ES-I3 (cell line): ENCODE measurements around the gene GSTM1.

ENCODE experiments used
- H3K36me3 ChIP-seq: 2 replicates; pipeline ENCODE4 v1.6.1; 2013; ENCODE audit warnings: mild to moderate bottlenecking, low read length, control low read depth, moderate library complexity; ENCODE audit not compliant: insufficient read depth
- H3K4me1 ChIP-seq: 2 replicates; pipeline ENCODE4 v1.6.1; 2013; ENCODE audit warnings: mild to moderate bottlenecking, control low read depth, low read length; ENCODE audit not compliant: insufficient read depth
- H3K9ac ChIP-seq: 2 replicates; pipeline ENCODE4 v1.6.1; 2013; ENCODE audit warnings: low read depth, mild to moderate bottlenecking, low read length, moderate library complexity
- H3K9me3 ChIP-seq: 2 replicates; pipeline ENCODE4 v1.6.1; 2013; ENCODE audit warnings: mild to moderate bottlenecking, low read length, moderate library complexity; ENCODE audit not compliant: control insufficient read depth, insufficient read depth

GSTM1 gene

DNA sequence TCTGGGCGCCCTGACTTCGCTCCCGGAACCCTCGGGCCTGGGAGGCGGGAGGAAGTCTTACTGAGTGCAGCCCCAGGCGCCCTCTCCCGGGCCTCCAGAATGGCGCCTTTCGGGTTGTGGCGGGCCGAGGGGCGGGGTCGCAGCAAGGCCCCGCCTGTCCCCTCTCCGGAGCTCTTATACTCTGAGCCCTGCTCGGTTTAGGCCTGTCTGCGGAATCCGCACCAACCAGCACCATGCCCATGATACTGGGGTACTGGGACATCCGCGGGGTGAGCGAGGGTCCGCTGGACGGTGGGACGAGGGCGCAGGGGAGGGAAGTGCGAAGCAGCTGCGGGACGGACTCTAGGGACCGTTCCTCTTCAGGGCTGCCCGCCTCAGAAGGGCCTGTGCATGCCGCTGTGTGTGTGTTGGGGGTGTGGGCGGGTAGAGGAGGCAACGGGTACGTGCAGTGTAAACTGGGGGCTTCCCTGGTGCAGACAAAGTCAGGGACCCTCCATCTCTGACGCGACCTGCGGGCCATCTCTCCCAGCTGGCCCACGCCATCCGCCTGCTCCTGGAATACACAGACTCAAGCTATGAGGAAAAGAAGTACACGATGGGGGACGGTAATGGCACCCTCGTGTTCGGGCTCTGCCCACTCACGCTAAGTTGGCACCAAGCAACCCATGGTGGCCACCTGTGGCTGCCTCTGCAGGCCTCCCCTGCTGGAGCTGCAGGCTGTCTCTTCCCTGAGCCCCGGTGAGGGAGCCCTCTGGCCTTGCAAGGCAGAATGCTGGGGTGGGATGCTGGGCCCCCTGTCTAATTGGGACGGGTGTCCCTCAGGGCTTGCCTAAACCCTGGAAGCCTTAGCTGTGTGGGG, at the start of gene GSTM1:
TSS of gene GSTM1 (plus strand) at position 177 of the 859 bp plus-strand sequence. CDS start at position 234, 57 bp downstream.
- Histone ChIP-seq H3K9me3 (no peaks in the 10 kb centered on the region), H3K4me1 (no peaks in the 10 kb centered on the region), H3K36me3 (no peaks in the 10 kb centered on the region), H3K9ac (peak within 1 kb of the TSS; percentile 49; the same call in 1 of the 2 replicates)

DNA sequence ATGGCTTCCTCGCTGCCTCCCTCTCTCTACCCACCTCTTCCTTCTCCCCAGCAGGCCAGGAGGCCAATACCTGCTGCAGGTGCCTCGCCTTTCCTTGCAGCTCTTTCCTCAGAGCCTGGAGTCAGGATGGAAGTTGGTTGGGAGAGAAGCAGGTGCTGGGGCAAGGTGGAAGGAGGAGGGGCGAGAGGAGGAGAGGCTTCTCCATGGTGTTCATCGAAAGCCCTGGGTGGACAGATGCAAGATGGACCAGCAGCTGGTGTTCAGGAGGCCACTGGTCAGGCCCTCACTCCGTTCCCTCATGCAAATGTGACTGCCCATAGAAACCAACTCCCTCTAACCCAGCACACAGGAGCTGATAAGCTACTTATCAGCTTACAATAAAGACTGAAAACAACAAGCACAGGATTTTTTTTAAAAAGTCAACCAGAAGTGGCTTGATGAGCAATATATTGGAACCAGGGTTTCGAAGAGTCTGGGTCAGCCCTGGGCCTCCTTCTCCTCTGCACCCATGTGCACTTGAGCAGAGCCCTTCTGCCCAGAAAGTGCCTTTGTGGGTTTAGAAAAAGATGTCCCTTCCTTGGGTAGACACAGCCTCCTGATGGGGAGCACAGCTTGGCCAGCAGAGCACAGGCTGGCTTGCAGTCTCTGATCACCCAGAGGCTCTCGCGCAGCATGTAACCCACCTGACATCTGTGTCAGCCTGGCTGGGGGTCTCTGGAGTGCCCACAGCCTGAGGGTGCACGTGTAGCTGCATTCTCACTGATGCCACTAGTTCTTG, 48.4 kb upstream of the GSTM1 start:
- peaks cover 18% of the 10 kb centered on the region for H3K4me1 ChIP-seq
- no peaks in the 10 kb centered on the region for H3K9me3 ChIP-seq
- no peaks in the 10 kb centered on the region for H3K36me3 ChIP-seq
- H3K9ac ChIP-seq: no peak overlapping the region

DNA sequence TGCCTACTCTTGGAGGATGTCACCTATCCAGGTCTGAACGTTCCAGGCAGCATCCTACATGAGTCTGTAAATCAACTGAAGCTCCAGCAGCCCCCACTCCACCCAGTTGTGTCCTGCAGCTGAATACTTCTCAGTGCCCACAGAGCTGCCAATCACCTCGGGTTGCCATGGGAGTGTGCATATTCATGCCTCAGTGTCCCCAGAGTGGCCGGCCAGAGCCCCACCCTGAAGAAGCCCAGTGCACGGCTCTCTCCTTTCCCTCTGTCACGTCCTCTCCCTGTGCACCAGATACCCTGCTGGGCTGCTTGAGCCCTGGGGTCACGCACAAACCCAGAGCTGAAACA, 47.8 kb upstream of the GSTM1 start:
- H3K4me1 ChIP-seq: peaks cover 18% of the 10 kb centered on the region
- no peaks in the 10 kb centered on the region for H3K36me3 ChIP-seq
- no peaks in the 10 kb centered on the region for H3K9me3 ChIP-seq
- H3K9ac ChIP-seq: no peak overlapping the region

DNA sequence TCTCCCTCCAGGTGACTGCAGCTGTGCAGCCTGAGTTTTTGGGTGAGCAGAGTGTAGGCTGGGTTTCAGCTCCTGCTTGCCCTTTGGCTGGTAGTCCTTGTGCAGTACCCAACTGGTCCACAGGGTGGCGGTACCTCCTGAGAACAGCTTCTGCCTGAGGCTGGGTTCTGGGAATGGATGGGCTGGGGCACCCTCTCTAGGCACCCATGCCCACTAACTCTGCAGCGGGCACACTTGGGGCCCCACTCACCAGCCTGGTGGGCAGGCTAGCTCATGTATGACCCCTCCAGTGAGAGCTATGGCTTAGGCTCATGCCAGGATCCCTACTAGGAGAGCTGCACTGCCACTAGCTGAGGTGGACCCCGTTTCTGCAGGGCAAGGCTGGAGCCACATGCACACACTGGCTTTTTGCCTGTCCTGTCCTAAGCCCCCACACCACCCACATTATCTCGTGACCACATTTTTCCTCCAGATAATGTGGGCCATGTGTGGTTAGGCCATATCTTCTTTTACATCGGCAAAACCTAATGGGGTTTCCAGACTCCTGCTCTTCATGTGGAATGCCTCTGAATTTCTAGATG, 47.2 kb upstream of the GSTM1 start:
- Histone ChIP-seq H3K36me3 (no peaks in the 10 kb centered on the region), H3K4me1 (peaks cover 13% of the 10 kb centered on the region), H3K9ac (no peak overlapping the region), H3K9me3 (no peaks in the 10 kb centered on the region)

DNA sequence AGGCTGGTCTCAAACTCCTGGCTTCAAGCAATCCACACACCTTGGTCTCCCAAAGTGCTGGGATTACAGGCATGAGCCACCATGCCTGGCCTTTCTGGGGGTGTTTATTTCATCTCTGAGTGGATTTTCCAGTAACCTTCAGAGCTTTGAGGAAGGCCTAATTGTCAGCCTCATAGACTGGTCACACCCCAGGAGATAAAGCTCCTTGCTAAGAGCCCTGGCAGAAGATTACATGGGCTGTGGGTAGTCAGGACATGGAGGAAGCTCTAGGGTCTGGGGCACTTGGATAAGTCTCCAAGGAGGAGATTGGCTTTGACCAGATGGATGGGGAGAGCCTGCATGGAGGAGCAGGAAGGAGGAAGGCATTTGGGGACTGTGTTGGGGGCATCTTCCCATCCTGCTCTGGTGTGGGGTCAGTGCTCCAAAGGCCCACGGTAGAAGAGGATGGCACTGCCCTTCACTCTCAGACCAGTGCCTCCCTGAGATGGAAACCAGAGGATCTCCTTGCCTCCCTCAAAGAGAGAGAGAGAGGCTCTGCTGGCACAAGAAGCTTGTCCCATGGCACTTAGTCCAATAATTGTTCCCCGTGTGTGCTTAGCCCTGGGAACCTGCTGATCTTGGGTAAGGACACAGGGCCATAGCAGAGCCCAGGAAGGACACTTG, 46.4 kb upstream of the GSTM1 start:
- Histone ChIP-seq H3K4me1 (peaks cover 5% of the 10 kb centered on the region; the same call in 1 of the 2 replicates), H3K9me3 (no peaks in the 10 kb centered on the region), H3K36me3 (no peaks in the 10 kb centered on the region), H3K9ac (no peak overlapping the region)

DNA sequence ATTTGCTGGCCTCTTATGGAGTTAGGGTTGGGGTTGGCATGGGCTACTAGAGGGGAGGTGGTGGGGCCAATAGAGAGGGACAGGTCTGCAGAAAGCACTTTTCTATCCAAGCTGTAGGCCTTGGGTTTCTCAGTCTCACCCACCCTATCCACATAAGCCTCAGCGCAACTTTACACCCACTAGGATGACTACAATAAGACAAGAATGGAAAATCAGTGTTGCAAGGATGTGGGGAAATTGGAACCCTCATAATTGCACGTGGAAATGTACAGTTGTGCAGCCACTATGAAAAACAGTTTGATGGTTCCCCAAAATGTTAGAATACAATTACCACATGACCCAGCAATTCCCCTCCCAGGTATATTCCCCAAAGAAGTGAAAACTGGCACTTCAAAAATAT, 45.8 kb upstream of the GSTM1 start:
- Histone ChIP-seq H3K4me1 (no peaks in the 10 kb centered on the region; the same call in 1 of the 2 replicates), H3K9ac (no peak overlapping the region)

DNA sequence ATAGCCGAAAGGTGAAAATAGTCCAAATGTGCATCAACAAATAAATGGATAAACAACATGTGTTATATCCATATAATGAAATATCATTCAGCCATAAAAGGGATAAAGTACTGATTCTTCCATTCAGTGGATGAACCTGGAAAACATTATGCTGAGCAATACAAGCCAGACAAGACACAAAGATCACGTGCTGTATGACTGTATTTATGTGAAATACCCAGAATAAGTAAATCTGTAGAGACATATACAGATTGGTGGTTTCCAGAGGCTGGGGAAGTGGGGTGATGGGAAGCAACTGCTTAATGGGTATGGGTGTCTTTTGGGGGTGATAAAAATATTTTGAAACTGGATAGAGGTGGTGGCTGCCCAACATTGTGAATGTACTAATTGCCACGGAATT, 45.0 kb upstream of the GSTM1 start:
- Histone ChIP-seq H3K9ac (no peak overlapping the region), H3K36me3 (no peaks in the 10 kb centered on the region), H3K4me1 (no peaks in the 10 kb centered on the region; the same call in 1 of the 2 replicates), H3K9me3 (no peaks in the 10 kb centered on the region)

More for the DNA sequence above, 45.8 kb upstream of the GSTM1 start:
- H3K9me3 ChIP-seq: no peaks in the 10 kb centered on the region
- no peaks in the 10 kb centered on the region for H3K36me3 ChIP-seq

DNA sequence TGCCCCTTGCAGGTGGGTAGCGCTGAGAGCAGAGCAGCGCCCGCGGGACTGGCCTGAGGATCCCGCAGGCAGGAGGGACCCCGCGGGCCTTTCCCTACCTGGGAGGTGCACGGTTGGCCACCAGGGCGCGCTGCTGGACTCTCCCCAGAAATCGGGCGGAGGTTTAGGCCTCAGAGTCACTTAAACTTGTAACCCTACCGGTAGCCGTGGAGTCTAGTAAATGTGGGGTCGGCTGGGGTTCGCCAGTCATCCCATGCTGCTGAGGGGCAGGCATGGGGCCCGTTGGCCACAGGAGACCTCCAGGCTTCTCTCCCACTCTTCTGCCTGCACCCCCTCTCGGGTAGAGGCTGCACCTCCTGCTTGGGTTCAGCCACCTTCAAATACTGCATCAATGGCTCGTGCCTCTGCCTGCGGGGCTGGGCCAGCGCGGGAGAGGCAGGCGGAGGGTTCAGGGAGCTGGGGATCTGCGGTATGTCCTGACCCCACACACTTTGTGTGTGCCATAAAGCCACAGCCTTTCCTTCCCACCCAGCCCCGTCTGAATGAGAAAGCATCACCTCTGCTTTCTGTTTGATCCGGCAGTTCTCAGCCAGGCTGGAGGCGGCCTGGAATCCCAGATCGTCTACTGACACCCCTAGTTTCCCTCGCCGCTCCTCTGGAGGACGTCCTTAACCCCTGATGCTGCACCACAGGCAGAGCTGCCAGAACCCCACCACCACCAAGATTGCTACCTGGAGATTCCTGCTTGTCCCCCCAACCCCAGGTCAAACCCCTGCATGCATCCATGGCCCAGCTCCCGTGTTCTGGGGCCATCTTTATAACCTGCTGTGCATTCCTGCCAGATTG, 44.0 kb upstream of the GSTM1 start:
- H3K4me1 ChIP-seq: no peaks in the 10 kb centered on the region; the same call in 1 of the 2 replicates
- no peaks in the 10 kb centered on the region for H3K36me3 ChIP-seq
- no peak overlapping the region for H3K9ac ChIP-seq
- H3K9me3 ChIP-seq: no peaks in the 10 kb centered on the region

DNA sequence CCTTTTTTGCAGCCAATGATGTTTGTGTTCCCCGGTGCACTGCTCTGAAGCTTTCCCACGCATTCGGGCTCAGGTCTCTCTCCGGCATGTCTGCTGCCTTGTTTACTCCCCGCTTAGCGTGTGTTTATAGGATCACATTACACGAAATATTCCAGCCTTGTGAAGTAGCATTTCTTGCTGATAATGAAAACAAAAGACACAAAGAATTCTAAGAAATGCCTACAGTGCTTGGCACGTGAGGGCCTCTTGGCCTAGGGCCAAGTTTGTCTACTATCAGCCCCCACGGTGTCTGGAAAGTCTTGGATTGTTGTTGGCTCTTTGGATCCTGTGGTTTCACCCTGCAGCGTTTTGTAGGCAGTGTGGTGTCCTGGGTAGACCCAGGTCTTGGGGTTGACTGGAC, 42.9 kb upstream of the GSTM1 start:
- H3K9me3 ChIP-seq: no peaks in the 10 kb centered on the region
- H3K36me3 ChIP-seq: no peaks in the 10 kb centered on the region
- H3K9ac ChIP-seq: no peak overlapping the region
- no peaks in the 10 kb centered on the region; the same call in 1 of the 2 replicates for H3K4me1 ChIP-seq

DNA sequence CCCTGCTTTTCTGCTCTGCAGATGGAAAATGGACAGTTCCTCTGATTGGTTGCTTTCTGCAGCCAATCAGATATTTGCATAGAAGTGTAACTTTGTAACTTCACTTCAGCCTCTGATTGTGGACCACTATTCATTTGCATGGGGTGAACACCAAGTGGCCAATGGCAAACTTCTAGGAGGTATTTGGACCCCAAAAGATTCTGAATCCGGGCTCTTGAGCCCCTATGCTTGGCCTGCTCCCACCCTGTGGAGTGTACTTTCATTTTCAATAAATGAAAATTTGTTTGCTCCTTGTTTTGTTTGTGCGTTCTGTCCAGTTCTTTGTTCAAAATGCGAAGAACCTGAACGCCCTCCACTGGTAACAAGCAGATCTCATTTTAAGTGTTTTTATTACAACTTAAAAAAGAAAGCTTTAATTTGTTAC, 38.1 kb upstream of the GSTM1 start:
- no peaks in the 10 kb centered on the region for H3K9me3 ChIP-seq
- H3K4me1 ChIP-seq: no peaks in the 10 kb centered on the region
- no peak overlapping the region for H3K9ac ChIP-seq
- no peaks in the 10 kb centered on the region for H3K36me3 ChIP-seq

DNA sequence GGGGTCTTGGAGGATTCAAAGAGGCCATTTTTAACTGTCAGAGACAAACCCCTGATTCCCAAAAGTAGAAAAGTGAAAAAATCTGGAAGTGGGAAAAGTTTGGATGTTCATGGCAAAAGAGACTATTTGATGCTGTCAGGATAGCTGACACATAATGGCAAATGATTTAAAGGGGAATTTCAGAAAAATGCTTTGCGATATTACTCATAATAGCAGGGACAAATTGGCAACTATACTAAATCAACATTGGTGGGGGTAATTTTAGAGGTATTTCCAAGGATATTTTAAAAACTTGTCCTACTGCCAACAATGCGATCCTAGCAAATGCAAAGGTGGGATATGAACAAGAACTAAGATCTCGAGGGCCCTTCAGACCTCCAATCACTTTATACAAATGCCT, 37.0 kb upstream of the GSTM1 start:
- Histone ChIP-seq H3K4me1 (no peaks in the 10 kb centered on the region), H3K9ac (no peak overlapping the region), H3K9me3 (no peaks in the 10 kb centered on the region), H3K36me3 (no peaks in the 10 kb centered on the region)

DNA sequence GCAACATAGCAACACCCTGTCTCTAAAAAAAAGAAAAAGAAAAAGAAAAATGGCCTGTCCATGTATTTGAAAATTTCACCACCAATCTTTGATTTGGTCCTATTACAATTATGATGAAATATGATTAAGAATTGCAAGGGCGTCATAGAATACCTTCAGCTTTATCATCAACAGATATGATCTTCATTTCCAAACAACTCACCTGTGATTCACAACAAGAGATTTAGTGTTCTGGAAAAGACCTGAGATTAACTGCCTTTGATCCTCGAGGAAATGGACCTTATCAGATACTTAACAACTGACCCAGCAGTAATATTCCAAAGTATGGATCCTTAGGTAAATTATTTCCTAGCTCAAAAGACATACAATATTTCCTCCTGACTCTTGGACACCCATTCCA, 35.2 kb upstream of the GSTM1 start:
- Histone ChIP-seq H3K9me3 (no peaks in the 10 kb centered on the region), H3K36me3 (no peaks in the 10 kb centered on the region), H3K9ac (no peak overlapping the region), H3K4me1 (no peaks in the 10 kb centered on the region)

DNA sequence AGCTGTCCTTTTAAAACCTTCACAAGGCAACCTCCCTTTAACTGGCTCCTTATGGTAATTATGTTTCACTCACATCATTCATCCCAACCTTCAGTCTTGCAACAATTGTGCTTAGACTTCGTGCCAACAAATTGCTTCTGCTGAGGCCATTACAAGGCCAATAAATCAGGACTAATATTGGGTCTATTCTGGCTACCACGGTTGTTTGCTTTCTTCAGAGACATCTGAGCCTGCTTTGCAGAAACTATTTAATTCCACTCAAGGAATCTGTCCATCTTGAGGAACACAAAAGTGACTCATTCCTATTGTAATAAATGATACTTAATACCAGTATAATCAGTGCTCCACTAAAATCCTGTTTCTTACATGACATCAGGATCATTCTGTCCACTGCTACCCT, 34.3 kb upstream of the GSTM1 start:
- Histone ChIP-seq H3K9me3 (no peaks in the 10 kb centered on the region), H3K36me3 (no peaks in the 10 kb centered on the region), H3K4me1 (no peaks in the 10 kb centered on the region), H3K9ac (no peak overlapping the region)
